ENCODE measurements around the gene TACC3.

DNA sequence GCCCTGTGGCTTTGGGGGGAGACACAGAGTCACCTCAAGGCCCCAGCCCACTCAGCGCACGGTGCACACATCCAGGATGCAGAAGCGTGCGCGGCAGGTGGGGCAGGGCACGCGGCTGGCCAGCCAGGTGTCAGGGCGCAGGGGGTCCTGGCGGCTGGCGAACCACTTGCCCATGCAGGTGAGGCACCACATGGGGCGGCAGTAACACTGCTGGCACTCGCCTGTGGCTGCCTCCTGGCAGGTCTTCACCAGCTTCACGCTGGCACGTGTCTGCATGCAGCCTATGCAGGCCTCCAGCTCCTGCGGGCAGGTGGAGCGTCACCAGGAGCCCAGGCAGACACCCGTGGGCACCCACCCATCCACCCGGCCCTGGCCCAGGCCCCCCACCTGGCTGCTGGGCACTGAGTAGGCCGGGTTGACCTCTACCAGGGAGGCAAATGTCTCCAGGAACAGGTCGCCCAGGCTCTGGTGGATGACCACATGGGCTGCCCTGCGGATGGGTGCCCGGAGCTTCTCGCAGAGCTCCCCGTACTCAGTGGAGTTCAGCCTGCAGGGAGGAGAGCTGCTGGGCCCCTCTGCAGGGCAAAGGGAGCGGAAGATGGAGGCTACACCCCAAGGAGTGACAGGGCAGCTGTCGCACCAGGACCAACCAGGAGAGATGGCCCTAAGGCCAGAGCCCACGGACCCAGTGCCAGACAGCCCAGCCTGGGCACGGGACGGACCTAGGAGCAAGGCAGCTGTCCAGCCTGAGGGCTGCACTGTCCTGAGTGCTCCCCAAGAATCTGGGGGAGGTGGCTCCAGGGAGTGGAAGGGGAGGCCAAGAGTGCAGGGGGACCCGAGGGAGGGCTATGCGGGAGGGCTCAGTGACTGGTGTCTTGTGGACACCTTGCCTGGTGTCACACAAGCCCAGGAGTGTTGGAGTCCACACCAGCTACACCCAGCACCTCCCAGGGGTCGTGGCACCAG is 3.9 kb upstream of the TACC3 start:
- TF ChIP-seq EZH2phosphoT487 (IDR thresholded peaks at IDR 0.05; ENCODE audit: borderline replicate concordance, low read length) = no peak
- TF ChIP-seq, protein P1, sequence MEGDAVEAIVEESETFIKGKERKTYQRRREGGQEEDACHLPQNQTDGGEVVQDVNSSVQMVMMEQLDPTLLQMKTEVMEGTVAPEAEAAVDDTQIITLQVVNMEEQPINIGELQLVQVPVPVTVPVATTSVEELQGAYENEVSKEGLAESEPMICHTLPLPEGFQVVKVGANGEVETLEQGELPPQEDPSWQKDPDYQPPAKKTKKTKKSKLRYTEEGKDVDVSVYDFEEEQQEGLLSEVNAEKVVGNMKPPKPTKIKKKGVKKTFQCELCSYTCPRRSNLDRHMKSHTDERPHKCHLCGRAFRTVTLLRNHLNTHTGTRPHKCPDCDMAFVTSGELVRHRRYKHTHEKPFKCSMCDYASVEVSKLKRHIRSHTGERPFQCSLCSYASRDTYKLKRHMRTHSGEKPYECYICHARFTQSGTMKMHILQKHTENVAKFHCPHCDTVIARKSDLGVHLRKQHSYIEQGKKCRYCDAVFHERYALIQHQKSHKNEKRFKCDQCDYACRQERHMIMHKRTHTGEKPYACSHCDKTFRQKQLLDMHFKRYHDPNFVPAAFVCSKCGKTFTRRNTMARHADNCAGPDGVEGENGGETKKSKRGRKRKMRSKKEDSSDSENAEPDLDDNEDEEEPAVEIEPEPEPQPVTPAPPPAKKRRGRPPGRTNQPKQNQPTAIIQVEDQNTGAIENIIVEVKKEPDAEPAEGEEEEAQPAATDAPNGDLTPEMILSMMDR (IDR thresholded peaks at IDR 0.05; ENCODE audit: low read depth, low read length, poor library complexity, severe bottlenecking) = no peak
